ENCODE data around the gene ZFYVE21. TPM values are rescaled to one million over a fixed set of nuclear protein-coding genes. Genes with fewer than 3 reads are reported as not detected.

The ZFYVE21 gene
- total RNA-seq, 1 donor from 2014 or later = 48.1 TPM

- H3K4me1 Mint-ChIP-seq (ENCODE audit: unreplicated experiment) = no peaks in the 10 kb centered on the region
- no peaks in the 10 kb centered on the region for H3K9me3 Mint-ChIP-seq (ENCODE audit: unreplicated experiment)
- DNase-seq (ENCODE audit: low spot score) = no peak
- no peak for TF ChIP-seq CTCF (IDR thresholded peaks at IDR 0.05; ENCODE audit: unreplicated experiment)
- H3K36me3 Mint-ChIP-seq (ENCODE audit: low read depth, unreplicated experiment) = peaks cover 48% of the 10 kb centered on the region
- H3K27me3 Mint-ChIP-seq (ENCODE audit: unreplicated experiment) = no peaks in the 10 kb centered on the region
- H3K27ac Mint-ChIP-seq (ENCODE audit: unreplicated experiment) = no peak overlapping the region
- H3K4me3 Mint-ChIP-seq (ENCODE audit: unreplicated experiment) = no peak overlapping the region
These were observed 43.7 kb upstream of the ZFYVE21 start for GRCh38 chr14:103671911-103672310.

GRCh38 chr14:103675957-103676356, 39.7 kb upstream of the ZFYVE21 start:
- H3K36me3 Mint-ChIP-seq (ENCODE audit: low read depth, unreplicated experiment) = peaks cover 56% of the 10 kb centered on the region

GRCh38 chr14:103676881-103677675, 38.5 kb upstream of the ZFYVE21 start:
- Mint-ChIP-seq H3K27me3 (ENCODE audit: unreplicated experiment) (no peaks in the 10 kb centered on the region), H3K27ac (ENCODE audit: unreplicated experiment) (no peak overlapping the region), H3K36me3 (ENCODE audit: low read depth, unreplicated experiment) (peaks cover 49% of the 10 kb centered on the region), H3K4me3 (ENCODE audit: unreplicated experiment) (no peak overlapping the region), H3K4me1 (ENCODE audit: unreplicated experiment) (no peaks in the 10 kb centered on the region), H3K9me3 (ENCODE audit: unreplicated experiment) (no peaks in the 10 kb centered on the region)
- TF ChIP-seq CTCF (IDR thresholded peaks at IDR 0.05; ENCODE audit: unreplicated experiment) = no peak
- DNase-seq (ENCODE audit: low spot score) = no peak

More at GRCh38 chr14:103675957-103676356, 39.7 kb upstream of the ZFYVE21 start:
- no peak overlapping the region for H3K4me3 Mint-ChIP-seq (ENCODE audit: unreplicated experiment)
- H3K4me1 Mint-ChIP-seq (ENCODE audit: unreplicated experiment) = no peaks in the 10 kb centered on the region
- H3K9me3 Mint-ChIP-seq (ENCODE audit: unreplicated experiment) = no peaks in the 10 kb centered on the region
- no peaks in the 10 kb centered on the region for H3K27me3 Mint-ChIP-seq (ENCODE audit: unreplicated experiment)
- H3K27ac Mint-ChIP-seq (ENCODE audit: unreplicated experiment) = no peak overlapping the region
- TF ChIP-seq CTCF (IDR thresholded peaks at IDR 0.05; ENCODE audit: unreplicated experiment) = no peak
- DNase-seq (ENCODE audit: low spot score) = no peak

- TF ChIP-seq CTCF (IDR thresholded peaks at IDR 0.05; ENCODE audit: unreplicated experiment) = no peak
- Mint-ChIP-seq H3K36me3 (ENCODE audit: low read depth, unreplicated experiment) (peaks cover 49% of the 10 kb centered on the region), H3K4me1 (ENCODE audit: unreplicated experiment) (no peaks in the 10 kb centered on the region), H3K9me3 (ENCODE audit: unreplicated experiment) (no peaks in the 10 kb centered on the region), H3K27ac (ENCODE audit: unreplicated experiment) (no peak overlapping the region), H3K4me3 (ENCODE audit: unreplicated experiment) (peak overlapping the region; percentile 23), H3K27me3 (ENCODE audit: unreplicated experiment) (no peaks in the 10 kb centered on the region)
- DNase-seq (ENCODE audit: low spot score) = peak; percentile 37
These were observed 36.3 kb upstream of the ZFYVE21 start for GRCh38 chr14:103679351-103679750.

- H3K4me3 Mint-ChIP-seq (ENCODE audit: unreplicated experiment) = no peak overlapping the region
- peaks cover 41% of the 10 kb centered on the region for H3K36me3 Mint-ChIP-seq (ENCODE audit: low read depth, unreplicated experiment)
- DNase-seq (ENCODE audit: low spot score) = no peak
- H3K9me3 Mint-ChIP-seq (ENCODE audit: unreplicated experiment) = no peaks in the 10 kb centered on the region
- no peaks in the 10 kb centered on the region for H3K27me3 Mint-ChIP-seq (ENCODE audit: unreplicated experiment)
- TF ChIP-seq CTCF (IDR thresholded peaks at IDR 0.05; ENCODE audit: unreplicated experiment) = no peak
- no peaks in the 10 kb centered on the region for H3K4me1 Mint-ChIP-seq (ENCODE audit: unreplicated experiment)
- H3K27ac Mint-ChIP-seq (ENCODE audit: unreplicated experiment) = no peak overlapping the region
These were observed 34.9 kb upstream of the ZFYVE21 start for GRCh38 chr14:103680491-103681231.
